DMS53 treated with DMSO at 0.1 percent for 48 hours (cell line): ENCODE measurements around the gene ALG10B.
"Not testable (repeated sequence)": the region's sequence is repeated elsewhere in the genome, so short reads cannot be mapped to it uniquely, and the experiment has no call there.

Source experiments
- DNase-seq: peaks from one replicate; lab custom pipeline; 2025; ENCODE audit not compliant: unreplicated experiment; lab: John Stamatoyannopoulos, UW

The ALG10B gene, protein sequence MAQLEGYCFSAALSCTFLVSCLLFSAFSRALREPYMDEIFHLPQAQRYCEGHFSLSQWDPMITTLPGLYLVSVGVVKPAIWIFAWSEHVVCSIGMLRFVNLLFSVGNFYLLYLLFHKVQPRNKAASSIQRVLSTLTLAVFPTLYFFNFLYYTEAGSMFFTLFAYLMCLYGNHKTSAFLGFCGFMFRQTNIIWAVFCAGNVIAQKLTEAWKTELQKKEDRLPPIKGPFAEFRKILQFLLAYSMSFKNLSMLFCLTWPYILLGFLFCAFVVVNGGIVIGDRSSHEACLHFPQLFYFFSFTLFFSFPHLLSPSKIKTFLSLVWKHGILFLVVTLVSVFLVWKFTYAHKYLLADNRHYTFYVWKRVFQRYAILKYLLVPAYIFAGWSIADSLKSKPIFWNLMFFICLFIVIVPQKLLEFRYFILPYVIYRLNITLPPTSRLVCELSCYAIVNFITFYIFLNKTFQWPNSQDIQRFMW

DNA sequence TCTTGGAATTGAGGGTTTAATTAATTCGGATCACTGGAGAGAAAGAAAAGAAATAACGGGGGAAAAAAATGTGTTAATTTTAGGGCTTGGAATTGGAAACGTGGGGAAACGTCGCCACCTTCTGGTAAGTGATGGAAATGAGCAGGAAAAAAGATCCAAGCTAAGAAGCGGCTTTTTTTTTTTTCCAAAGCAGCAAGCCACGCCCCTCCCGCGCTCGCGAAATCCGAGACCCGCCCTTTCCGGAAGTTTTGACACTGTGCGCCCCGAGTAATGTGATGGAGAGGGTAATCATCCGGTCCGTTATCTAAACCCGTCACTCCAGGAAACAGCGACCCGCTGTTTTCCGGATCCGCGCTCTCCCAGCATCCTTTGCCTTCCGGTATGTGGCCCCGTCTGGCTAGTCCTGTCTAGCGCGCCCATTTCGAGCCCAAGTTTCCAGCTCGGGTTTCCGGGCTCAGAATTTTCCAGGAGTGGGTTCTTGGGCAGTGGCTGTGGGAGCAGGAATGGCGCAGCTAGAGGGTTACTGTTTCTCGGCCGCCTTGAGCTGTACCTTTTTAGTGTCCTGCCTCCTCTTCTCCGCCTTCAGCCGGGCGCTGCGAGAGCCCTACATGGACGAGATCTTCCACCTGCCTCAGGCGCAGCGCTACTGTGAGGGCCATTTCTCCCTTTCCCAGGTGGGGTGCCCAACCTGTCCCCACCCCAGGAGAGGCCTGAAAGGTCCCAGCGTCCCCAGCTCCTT lies at the start of gene ALG10B:
TSS of gene ALG10B (plus strand) at position 384 of the 739 bp plus-strand sequence. CDS start at position 504, 120 bp downstream.
- peak; percentile 89 for DNase-seq

- no peak for DNase-seq
Measured at GRCh38 chr12:38268612-38269011, 48.0 kb upstream of the ALG10B start.

GRCh38 chr12:38269897-38270296 lies 46.7 kb upstream of the ALG10B start:
- no peak for DNase-seq

DNA sequence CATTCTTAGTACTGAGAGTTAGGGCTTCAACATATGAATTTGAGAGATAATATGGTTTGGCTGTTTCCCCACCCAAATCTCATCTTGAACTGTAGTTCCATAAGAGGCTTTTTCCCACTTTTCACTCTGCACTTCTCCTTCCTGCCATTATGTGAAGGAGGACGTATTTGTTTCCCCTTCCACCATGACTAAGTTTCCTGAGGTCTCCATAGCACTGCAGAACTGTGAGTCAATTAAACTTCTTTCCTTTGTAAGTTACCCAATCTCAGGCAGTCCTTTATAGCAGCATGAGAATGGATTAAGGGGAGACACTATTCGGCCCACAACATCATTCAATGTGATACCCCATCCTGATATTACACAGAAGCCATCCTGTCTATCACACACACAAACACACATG lies 36.8 kb upstream of the ALG10B start:
- no peak for DNase-seq

DNA sequence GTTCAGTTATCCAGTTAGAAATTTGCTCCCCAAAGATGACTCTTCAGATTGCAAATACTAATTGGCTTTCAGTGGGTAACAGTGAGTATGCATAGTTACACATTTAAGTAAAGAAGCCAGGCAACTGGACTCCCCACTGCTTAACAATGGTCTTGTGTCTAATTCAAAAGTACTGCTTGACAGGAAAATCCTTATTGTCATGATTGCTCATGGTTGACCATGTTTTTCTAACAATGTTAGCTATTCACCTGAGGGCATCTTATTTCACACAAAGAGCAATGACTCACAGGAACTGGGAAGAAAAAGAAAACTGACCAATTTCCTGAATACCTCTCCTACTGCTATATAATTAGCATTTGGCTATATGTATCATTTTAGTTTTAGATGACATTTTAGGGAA lies 33.7 kb upstream of the ALG10B start:
- peak; percentile 22 for DNase-seq

GRCh38 chr12:38289396-38289795 lies 27.2 kb upstream of the ALG10B start:
- no peak for DNase-seq

- DNase-seq = no peak
Measured at GRCh38 chr12:38291160-38291559, 25.4 kb upstream of the ALG10B start.

GRCh38 chr12:38302972-38303371 lies 13.6 kb upstream of the ALG10B start:
- DNase-seq = not testable (repeated sequence)

GRCh38 chr12:38321966-38322365 lies 5.4 kb downstream of the ALG10B start:
- not testable (repeated sequence) for DNase-seq

DNA sequence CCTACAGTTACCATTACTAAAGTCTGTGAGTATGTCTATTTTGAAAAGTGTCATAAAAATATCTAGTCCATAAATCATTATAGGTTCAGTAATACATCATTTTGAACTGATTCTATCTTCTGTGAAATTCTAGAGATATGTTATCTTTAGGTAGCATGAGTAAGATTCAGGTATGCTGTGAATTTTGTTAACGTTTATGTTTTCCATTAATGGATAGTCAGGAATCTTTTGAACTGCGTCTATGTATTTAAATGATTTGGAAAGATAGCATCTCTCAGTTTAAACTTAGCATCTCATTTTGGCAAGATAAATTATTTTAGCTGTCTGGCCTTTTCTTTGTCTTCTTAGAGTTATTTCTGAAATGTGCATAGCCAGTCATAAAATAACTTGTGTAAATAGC lies 8.3 kb downstream of the ALG10B start:
- DNase-seq = no peak

- DNase-seq = no peak
Measured at GRCh38 chr12:38327356-38327755, 10.8 kb downstream of the ALG10B start.

DNA sequence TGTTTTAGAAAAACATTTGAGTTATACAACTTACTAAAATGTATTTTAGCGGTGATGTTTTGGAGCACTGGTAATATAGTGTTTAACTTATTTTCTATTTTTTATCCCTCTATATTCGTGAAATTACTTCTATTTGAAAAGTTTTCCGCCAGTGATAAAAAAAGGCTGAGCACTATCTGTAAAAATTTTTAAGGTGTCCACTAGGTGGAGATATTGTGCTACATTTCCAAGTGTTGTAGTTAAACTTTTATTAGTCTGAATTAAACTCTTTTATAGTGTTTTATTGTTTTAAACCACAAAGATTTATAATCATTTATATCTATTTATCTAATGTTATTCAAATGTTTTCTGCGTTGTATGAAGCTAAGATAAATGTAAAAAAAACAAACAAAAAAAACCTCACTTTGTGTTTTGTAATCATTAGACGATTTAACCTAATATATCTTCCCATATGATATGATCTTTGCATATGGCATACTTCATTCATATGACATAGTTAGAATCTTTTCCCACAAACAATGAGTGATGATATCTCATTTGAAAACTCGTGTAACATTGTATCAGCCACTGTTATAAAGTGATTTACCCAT lies 11.8 kb downstream of the ALG10B start:
- DNase-seq = peak; percentile 40

DNA sequence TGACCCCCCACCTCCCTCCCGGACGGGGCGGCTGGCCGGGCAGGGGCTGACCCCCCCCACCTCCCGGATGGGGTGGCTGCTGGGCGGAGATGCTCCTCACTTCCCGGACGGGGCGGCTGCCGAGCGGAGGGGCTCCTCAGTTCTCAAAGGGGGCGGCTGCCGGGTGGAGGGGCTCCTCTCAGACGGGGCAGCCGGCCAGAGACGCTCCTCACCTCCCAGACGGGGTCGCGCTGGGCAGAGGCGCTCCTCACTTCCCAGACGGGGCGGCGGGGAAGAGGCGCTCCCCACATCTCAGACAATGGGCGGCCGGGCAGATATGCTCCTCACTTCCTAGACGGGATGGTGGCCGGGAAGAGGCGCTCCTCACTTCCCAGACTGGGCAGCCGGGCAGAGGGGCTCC lies 13.8 kb downstream of the ALG10B start:
- not testable (repeated sequence) for DNase-seq

DNA sequence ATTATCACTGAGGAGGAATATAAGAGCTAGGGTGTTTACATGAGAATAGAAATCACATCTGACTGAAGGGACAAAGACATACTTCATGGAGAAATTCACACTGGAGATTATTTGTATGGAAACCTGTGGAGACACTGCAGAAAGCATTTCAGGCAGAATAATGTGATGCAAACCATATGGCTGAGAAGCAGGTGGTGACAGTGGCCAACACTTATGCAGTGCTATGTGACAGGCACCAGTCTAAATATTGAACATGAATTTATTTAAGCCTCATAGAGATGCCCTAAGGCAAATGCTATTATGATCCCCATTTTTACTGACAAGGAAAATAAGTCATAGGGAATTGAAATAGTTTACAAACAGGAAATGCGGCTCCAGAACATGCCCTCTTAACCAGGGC lies 16.2 kb downstream of the ALG10B start:
- no peak for DNase-seq

GRCh38 chr12:38342444-38342843 lies 25.9 kb downstream of the ALG10B start:
- DNase-seq = no peak

GRCh38 chr12:38343256-38343655 lies 26.7 kb downstream of the ALG10B start:
- DNase-seq = not testable (repeated sequence)

DNA sequence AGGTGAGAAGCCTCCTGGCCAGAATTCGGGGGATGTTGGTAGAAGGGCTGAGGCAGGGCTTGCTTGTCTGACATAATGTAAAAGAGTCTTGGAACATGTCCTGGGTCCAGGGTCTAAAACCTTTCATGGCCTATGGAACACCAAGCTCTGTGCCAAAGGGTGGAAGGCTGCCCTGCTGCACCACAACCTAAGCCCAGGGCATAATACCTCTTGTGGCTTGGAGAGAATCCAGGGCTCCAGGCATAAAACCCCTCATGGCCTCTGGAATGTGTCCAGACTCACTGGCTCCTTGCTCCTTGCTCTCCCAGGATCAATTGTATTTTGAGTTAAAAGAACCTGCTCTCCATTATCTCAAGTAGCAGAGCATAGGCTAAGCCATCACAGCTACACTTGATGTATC lies 27.3 kb downstream of the ALG10B start:
- DNase-seq = not testable (repeated sequence)

- DNase-seq = no peak
Measured at GRCh38 chr12:38350342-38351174, 34.0 kb downstream of the ALG10B start.

GRCh38 chr12:38351175-38351508 lies 34.6 kb downstream of the ALG10B start:
- not testable (repeated sequence) for DNase-seq

- DNase-seq = no peak
Measured at GRCh38 chr12:38367506-38367905, 50.9 kb downstream of the ALG10B start.

GRCh38 chr12:38370311-38370710 lies 53.7 kb downstream of the ALG10B start:
- no peak for DNase-seq
